ENCODE measurements around the gene DPP10.
"Not testable (repeated sequence)": the region's sequence is repeated elsewhere in the genome, so short reads cannot be mapped to it uniquely, and the experiment has no call there.

The DPP10 gene

GRCh38 chr2:115083225-115083624 lies 640.8 kb downstream of the DPP10 start:
- DNase-seq (ENCODE audit: low read depth), result no peak
- TF ChIP-seq CTCF (IDR thresholded peaks at IDR 0.05; ENCODE audit: low read depth, low read length, missing control alignments), result no peak
- H3K4me3 ChIP-seq (ENCODE audit: low read depth, low read length), result no peak overlapping the region

- DNase-seq (ENCODE audit: low read depth), result no peak
- TF ChIP-seq CTCF (IDR thresholded peaks at IDR 0.05; ENCODE audit: low read depth, low read length, missing control alignments), result no peak
- H3K4me3 ChIP-seq (ENCODE audit: low read depth, low read length), result no peak overlapping the region
These were observed 641.3 kb downstream of the DPP10 start for GRCh38 chr2:115083711-115084110.

- no peak for DNase-seq (ENCODE audit: low read depth)
- no peak overlapping the region for H3K4me3 ChIP-seq (ENCODE audit: low read depth, low read length)
- no peak for TF ChIP-seq CTCF (IDR thresholded peaks at IDR 0.05; ENCODE audit: low read depth, low read length, missing control alignments)
These were observed 642.0 kb downstream of the DPP10 start for GRCh38 chr2:115084446-115084845.

DNA sequence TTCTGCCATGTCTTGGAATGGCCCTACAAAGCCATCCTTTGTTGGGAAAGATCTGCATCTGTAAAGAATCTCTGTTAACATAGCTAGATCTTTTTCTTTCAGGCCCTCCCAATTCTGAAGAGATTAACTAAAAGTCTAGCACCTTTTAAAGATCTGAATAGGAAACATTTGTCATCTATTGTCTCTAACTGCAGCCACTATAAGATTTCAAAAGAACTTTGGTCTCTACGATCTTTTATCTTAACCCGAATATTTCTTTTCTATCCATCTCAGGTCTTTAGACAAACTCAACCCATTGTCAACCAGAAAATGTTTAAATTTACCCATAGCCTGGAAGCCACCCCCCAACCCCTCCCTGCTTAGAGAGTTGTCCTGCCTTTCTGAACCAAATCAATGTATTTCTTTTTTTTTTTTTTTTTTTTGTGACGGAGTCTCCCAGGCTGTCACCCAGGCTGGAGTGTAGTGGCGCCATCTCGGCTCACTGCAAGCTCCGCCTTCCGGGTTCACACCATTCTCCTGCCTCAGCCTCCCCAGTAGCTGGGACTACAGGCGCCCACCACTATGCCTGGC lies 643.7 kb downstream of the DPP10 start:
- DNase-seq (ENCODE audit: low read depth); H3K4me3 ChIP-seq (ENCODE audit: low read depth, low read length): not testable (repeated sequence)

- no peak for TF ChIP-seq CTCF (IDR thresholded peaks at IDR 0.05; ENCODE audit: low read depth, low read length, missing control alignments)
- DNase-seq (ENCODE audit: low read depth), result no peak
- H3K4me3 ChIP-seq (ENCODE audit: low read depth, low read length), result no peak overlapping the region
These were observed 652.0 kb downstream of the DPP10 start for GRCh38 chr2:115094441-115094840.

DNA sequence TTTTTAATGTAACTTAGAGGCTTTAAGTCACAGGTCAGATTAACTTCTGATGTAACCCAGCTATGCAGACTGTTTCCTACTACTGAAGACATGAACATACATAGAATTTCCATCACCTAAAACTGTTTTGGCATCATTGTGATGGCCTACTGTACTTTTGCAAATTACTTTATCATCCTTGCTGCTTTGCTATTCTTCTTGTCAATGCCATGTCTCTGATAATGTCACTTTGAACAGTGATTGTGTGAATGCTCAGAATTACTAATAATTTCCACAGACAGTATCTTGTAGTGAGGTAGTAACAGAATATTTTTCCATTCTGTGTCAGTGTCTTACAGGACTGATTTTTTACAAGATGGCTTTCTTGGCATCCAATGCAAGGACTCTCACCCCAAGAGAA lies 663.5 kb downstream of the DPP10 start:
- no peak for DNase-seq (ENCODE audit: low read depth)
- no peak for TF ChIP-seq CTCF (IDR thresholded peaks at IDR 0.05; ENCODE audit: low read depth, low read length, missing control alignments)
- H3K4me3 ChIP-seq (ENCODE audit: low read depth, low read length), result no peak overlapping the region

GRCh38 chr2:115115135-115115534 lies 672.7 kb downstream of the DPP10 start:
- no peak for DNase-seq (ENCODE audit: low read depth)
- H3K4me3 ChIP-seq (ENCODE audit: low read depth, low read length), result no peak overlapping the region
- TF ChIP-seq CTCF (IDR thresholded peaks at IDR 0.05; ENCODE audit: low read depth, low read length, missing control alignments), result no peak
